Hepatocyte (in vitro differentiated cells): ENCODE results near the gene CREB5. TPM values are rescaled to one million over a fixed set of nuclear protein-coding genes. Genes with fewer than 3 reads are reported as not detected.

ENCODE experiments used
- DNase-seq: peaks from one replicate; pipeline ENCODE4 v3.0.0-alpha.2; 2016; ENCODE audit warnings: low spot score
- H2AFZ ChIP-seq: fragments of 200-600 bp; sonication (generic); 2 replicates; pipeline ENCODE4 v1.6.0; 2016; ENCODE audit warnings: antibody characterized with exemption, mild to moderate bottlenecking
- H3K27ac ChIP-seq: fragments of 200-600 bp; sonication (generic); 2 replicates; pipeline ENCODE4 v1.5.1; 2016; ENCODE audit warnings: mild to moderate bottlenecking
- H3K27me3 ChIP-seq: fragments of 200-600 bp; sonication (generic); 2 replicates; pipeline ENCODE4 v1.6.1; 2016
- H3K36me3 ChIP-seq: fragments of 200-600 bp; sonication (generic); replicated peaks from 2 replicates; pipeline ENCODE4 v1.5.1; 2016; ENCODE audit warnings: low read depth; ENCODE audit not compliant: insufficient read depth
- H3K4me1 ChIP-seq: fragments of 200-600 bp; sonication (generic); 2 replicates; pipeline ENCODE4 v1.5.1; 2016; ENCODE audit warnings: mild to moderate bottlenecking, moderate library complexity; ENCODE audit not compliant: insufficient read depth
- H3K4me2 ChIP-seq: fragments of 200-600 bp; sonication (generic); 2 replicates; pipeline ENCODE4 v1.6.0; 2016
- H3K4me3 ChIP-seq: fragments of 200-600 bp; sonication (generic); 2 replicates; pipeline ENCODE4 v1.5.1; 2016; ENCODE audit warnings: mild to moderate bottlenecking
- H3K79me2 ChIP-seq: fragments of 200-600 bp; sonication (generic); 2 replicates; pipeline ENCODE4 v1.6.0; 2017; ENCODE audit warnings: mild to moderate bottlenecking
- H3K9me2 ChIP-seq: fragments of 200-600 bp; sonication (generic); replicated peaks from 2 replicates; pipeline ENCODE4 v1.6.0; 2017; ENCODE audit warnings: mild to moderate bottlenecking; ENCODE audit not compliant: insufficient read depth
- H3K9me3 ChIP-seq: fragments of 200-600 bp; sonication (generic); 2 replicates; pipeline ENCODE4 v1.5.1; 2016; ENCODE audit warnings: low read depth, mild to moderate bottlenecking
- H4K20me1 ChIP-seq: fragments of 200-600 bp; sonication (generic); 2 replicates; pipeline ENCODE4 v1.6.0; 2016; ENCODE audit warnings: mild to moderate bottlenecking; ENCODE audit not compliant: insufficient read depth, poor library complexity, severe bottlenecking
- EZH2 ChIP-seq: fragments of 200-600 bp; sonication (generic); IDR thresholded peaks from 2 replicates; pipeline ENCODE4 v1.6.1; 2016; ENCODE audit warnings: antibody characterized with exemption, mild to moderate bottlenecking, borderline replicate concordance
- EZH2phosphoT487 ChIP-seq: fragments of 200-600 bp; sonication (generic); IDR thresholded peaks from one replicate; pipeline ENCODE4 v1.6.1; 2018; ENCODE audit warnings: antibody characterized with exemption, mild to moderate bottlenecking, low read depth, moderate library complexity; ENCODE audit not compliant: unreplicated experiment, severe bottlenecking
- WGBS: methylation state at CpG from one replicate; pipeline ENCODE4 v1.1.6; 2016; ENCODE audit warnings: low lambda C conversion rate; ENCODE audit errors: missing lambda C conversion rate; 5-methylcytosine and 5-hydroxymethylcytosine counted together
- polyA plus RNA-seq: library from polyadenylated mRNA; unstranded; fragments of >200 nt; fragmentation: Nextera tagmentation; extraction: Ambion mirVana; gene quantifications from 2 replicates; pipeline ENCODE4 v1.2.1, GENCODE V29; 2016
- total RNA-seq: library from RNA; depleted of rRNA; stranded (reverse); fragments of >200 nt; gene quantifications from 2 replicates; pipeline ENCODE4 v1.2.3, GENCODE V29; 2014
- TF ChIP-seq, protein P1 (sequence below): fragments of 200-600 bp; sonication (generic); IDR thresholded peaks from 2 replicates; pipeline ENCODE4 v1.5.1; 2016; ENCODE audit warnings: antibody characterized with exemption, mild to moderate bottlenecking; ENCODE audit not compliant: poor library complexity

Gene CREB5
- total and polyA plus RNA-seq, 2 experiments from 2014 or later: 14.0 to 27.9 TPM

DNA sequence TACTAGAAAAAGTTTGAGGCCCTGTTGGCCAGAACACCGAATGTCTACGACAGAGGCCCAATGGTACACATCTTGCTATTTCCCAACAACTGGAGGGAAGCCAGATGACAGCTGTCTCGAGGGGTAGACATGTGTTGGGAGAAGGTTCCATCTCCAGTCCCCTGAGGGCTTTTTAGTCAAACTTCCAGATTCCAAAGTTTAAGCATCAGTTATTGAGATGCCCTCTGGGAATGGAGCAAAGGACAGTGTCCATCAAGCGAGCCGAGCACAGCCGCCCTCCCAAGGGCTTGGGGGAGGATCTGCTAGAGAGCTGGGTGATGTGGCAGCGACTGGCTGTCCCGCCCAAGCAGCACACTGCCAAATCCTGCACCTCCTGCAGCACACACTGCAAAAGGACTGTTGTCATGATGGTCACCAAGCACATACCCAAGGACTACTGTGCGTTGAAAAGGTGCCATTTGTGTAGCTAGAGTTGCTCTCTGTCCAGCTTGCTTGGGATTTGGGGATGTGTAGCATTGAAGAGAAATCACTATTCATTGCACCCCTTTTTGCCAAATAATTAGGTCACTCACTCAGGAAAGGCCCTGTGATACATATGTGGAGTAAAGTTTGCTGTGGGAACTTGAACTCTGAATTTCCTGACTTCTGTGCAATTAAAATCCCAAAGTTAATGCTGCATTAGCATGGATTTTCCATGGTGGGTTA, 381.2 kb downstream of the CREB5 start:
- H3K9me3 ChIP-seq: no peaks in the 10 kb centered on the region
- no peaks in the 10 kb centered on the region for H4K20me1 ChIP-seq
- no peaks in the 10 kb centered on the region for H3K27me3 ChIP-seq
- H3K4me2 ChIP-seq: no peak overlapping the region
- DNase-seq: no peak
- no peak overlapping the region for H2AFZ ChIP-seq
- no peaks in the 10 kb centered on the region for H3K36me3 ChIP-seq
- no peaks in the 10 kb centered on the region for H3K4me1 ChIP-seq
- 90% methylated on average over 9 of the region's 9 CpGs for WGBS
- no peaks in the 10 kb centered on the region for H3K9me2 ChIP-seq
- H3K79me2 ChIP-seq: no peaks in the 10 kb centered on the region
- no peak for TF ChIP-seq EZH2phosphoT487
- no peak for TF ChIP-seq EZH2
- TF ChIP-seq, protein P1, sequence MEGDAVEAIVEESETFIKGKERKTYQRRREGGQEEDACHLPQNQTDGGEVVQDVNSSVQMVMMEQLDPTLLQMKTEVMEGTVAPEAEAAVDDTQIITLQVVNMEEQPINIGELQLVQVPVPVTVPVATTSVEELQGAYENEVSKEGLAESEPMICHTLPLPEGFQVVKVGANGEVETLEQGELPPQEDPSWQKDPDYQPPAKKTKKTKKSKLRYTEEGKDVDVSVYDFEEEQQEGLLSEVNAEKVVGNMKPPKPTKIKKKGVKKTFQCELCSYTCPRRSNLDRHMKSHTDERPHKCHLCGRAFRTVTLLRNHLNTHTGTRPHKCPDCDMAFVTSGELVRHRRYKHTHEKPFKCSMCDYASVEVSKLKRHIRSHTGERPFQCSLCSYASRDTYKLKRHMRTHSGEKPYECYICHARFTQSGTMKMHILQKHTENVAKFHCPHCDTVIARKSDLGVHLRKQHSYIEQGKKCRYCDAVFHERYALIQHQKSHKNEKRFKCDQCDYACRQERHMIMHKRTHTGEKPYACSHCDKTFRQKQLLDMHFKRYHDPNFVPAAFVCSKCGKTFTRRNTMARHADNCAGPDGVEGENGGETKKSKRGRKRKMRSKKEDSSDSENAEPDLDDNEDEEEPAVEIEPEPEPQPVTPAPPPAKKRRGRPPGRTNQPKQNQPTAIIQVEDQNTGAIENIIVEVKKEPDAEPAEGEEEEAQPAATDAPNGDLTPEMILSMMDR: no peak
- no peak overlapping the region for H3K4me3 ChIP-seq
- H3K27ac ChIP-seq: no peak overlapping the region

- DNase-seq: no peak
These were observed 386.0 kb downstream of the CREB5 start for GRCh38 chr7:28798274-28798673.

GRCh38 chr7:28799619-28800018, 387.3 kb downstream of the CREB5 start:
- Histone ChIP-seq H4K20me1 (no peaks in the 10 kb centered on the region), H3K9me3 (no peaks in the 10 kb centered on the region), H3K27ac (no peak overlapping the region), H2AFZ (no peak overlapping the region), H3K79me2 (no peaks in the 10 kb centered on the region), H3K4me3 (no peak overlapping the region), H3K4me1 (no peaks in the 10 kb centered on the region), H3K27me3 (no peaks in the 10 kb centered on the region), H3K9me2 (no peaks in the 10 kb centered on the region), H3K36me3 (no peaks in the 10 kb centered on the region), H3K4me2 (no peak overlapping the region)
- TF ChIP-seq, protein P1: no peak
- TF ChIP-seq EZH2: no peak
- no peak for TF ChIP-seq EZH2phosphoT487
- WGBS: 43% methylated on average over 1 of the region's 1 CpG
- DNase-seq: no peak

More at GRCh38 chr7:28798274-28798673, 386.0 kb downstream of the CREB5 start:
- no peak overlapping the region for H2AFZ ChIP-seq
- H3K79me2 ChIP-seq: no peaks in the 10 kb centered on the region
- 95% methylated on average over 15 of the region's 15 CpGs for WGBS
- no peak overlapping the region for H3K4me3 ChIP-seq
- no peaks in the 10 kb centered on the region for H3K4me1 ChIP-seq
- H3K9me2 ChIP-seq: no peaks in the 10 kb centered on the region
- H3K9me3 ChIP-seq: no peaks in the 10 kb centered on the region
- H4K20me1 ChIP-seq: no peaks in the 10 kb centered on the region
- H3K27ac ChIP-seq: no peak overlapping the region
- no peak overlapping the region for H3K4me2 ChIP-seq
- TF ChIP-seq, protein P1: no peak
- TF ChIP-seq EZH2phosphoT487 (no peak), EZH2 (no peak)
- no peaks in the 10 kb centered on the region for H3K36me3 ChIP-seq
- H3K27me3 ChIP-seq: no peaks in the 10 kb centered on the region
